SH-SY5Y (cell line): Measurements from ENCODE around the gene LDHB.
A peak's percentile ranks its signal among the peaks of the same experiment; 100 is the strongest.

Experiments
- GATA2 ChIP-seq: IDR thresholded peaks from 2 replicates; pipeline ENCODE4 v1.6.1; 2011; ENCODE audit warnings: mild to moderate bottlenecking, low read depth, low read length
- GATA3 ChIP-seq: IDR thresholded peaks from 2 replicates; pipeline ENCODE4 v1.6.1; 2011; ENCODE audit warnings: low read depth, mild to moderate bottlenecking, low read length, moderate library complexity

LDHB gene

DNA sequence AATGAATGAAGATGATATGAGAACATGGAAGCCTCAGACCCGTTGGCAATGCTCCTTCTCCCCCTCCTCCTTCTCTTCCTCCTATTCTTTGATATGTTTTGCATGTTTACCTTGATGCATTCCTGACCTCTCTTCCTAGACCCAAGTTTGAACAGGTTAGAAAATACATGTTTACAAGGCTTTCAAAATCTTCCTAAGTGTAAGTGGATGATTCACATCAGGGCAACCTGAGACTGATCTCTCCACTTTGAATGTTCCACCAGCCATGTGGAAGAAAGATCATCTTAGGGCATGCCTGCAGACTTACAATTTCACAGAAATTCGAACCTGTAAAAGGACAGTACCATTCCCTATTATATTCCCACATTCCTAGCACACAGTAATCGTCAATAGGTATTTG, 18.0 kb upstream of the LDHB start:
- TF ChIP-seq GATA2: no peak
- no peak for TF ChIP-seq GATA3

GRCh38 chr12:21675096-21675495, 17.5 kb upstream of the LDHB start:
- TF ChIP-seq GATA2: no peak

GRCh38 chr12:21672146-21672545, 14.5 kb upstream of the LDHB start:
- TF ChIP-seq GATA2 (no peak), GATA3 (no peak)

GRCh38 chr12:21666722-21667121, 9.1 kb upstream of the LDHB start:
- TF ChIP-seq GATA2: no peak
- TF ChIP-seq GATA3: no peak

GRCh38 chr12:21665816-21666215, 8.2 kb upstream of the LDHB start:
- no peak for TF ChIP-seq GATA2
- no peak for TF ChIP-seq GATA3

DNA sequence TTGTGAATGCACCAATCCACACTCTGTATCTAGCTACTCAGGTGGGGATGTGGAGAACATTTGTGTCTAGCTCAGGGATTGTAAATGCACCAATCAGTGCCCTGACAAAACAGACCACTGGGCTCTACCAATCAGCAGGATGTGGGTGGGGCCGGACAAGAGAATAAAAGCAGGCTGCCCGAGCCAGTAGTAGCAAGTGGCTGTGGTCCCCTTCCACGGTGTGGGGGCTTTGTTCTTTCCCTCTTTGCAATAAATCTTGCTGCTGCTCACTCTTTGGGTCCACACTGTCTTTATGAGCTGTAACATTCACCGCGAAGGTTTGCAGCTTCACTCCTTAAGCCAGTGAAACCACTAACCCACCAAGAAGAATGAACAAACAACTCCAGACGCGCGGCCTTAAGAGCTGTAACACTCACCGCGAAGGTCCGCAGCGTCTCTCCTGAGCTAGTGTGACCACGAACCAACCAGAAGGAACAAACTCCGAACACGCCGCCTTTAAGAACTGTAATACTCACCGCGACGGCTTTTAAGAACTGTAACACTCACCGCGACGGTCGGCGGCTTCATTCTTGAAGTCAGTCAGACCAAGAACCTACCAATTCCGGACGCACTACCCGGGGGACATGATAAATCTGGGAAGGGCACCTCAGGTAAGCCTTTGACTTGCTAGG, 4.6 kb upstream of the LDHB start:
- no peak for TF ChIP-seq GATA2
- TF ChIP-seq GATA3: no peak

DNA sequence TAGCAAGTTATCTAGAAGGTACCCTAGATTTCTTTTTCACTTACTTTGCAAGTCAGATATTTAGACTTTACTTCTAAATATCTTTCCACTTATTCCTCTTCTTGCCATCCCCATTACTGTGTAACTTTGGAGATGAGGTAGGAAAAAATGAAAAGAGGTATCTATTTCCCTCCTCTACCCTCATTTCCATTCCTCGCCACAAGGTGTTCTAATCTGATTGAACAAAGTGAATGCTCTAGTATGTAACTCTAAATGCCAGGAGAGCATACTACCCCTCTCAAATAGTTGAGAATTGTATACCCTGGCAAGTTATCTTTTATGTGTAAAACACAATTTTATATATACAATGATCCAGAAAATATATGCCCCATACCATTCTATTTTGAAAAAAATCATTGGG, 1.7 kb upstream of the LDHB start:
- TF ChIP-seq GATA2 (no peak), GATA3 (no peak)

DNA sequence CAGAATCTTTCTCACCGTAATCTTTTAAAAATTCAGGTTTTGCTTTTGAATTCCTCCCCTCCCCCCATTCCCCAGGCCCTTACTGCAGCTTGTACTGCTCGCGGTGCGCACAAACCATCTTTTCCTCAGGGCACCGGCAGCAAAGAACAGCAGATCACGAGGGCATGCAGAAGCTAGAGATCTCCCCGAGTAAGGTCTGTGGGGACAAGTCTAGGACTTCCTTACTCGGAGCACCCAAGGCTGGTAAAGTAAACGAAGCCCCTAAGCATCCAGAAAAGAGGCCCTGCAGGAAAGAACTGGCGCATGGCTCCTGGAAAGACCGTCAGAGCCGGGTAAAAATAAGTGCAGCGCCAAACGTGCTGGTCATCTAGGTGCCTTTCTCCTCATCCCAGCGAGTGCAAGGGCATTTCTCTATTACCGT, 727 bp downstream of the LDHB start:
- TF ChIP-seq GATA3 (no peak), GATA2 (no peak)

GRCh38 chr12:21655591-21655990, 2.1 kb downstream of the LDHB start:
- TF ChIP-seq GATA3: peak; percentile 62
- TF ChIP-seq GATA2: no peak

- no peak for TF ChIP-seq GATA3
- no peak for TF ChIP-seq GATA2
These were observed 5.8 kb downstream of the LDHB start for GRCh38 chr12:21651821-21652220.

GRCh38 chr12:21650997-21651396, 6.6 kb downstream of the LDHB start:
- TF ChIP-seq GATA3 (no peak), GATA2 (peak; percentile 29; the same call in 1 of the 2 replicates)

DNA sequence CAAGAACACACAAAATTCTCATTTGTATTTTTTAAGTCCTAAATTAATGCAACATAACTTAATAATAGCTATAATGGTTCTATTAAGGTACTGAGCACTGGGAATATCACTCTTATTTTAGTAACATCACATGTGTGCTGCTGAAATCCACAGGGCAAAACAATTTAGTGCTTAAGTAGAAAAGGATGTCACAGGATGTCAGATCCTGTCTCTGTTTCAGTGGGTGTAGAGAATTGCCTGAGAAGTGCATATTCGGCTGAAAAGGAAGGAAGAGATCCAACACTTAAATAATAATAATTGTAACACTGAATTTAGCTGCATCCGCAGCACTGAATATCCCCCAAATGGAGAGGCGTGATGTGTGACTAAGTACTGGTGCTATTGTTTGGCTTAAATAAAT, 8.6 kb downstream of the LDHB start:
- TF ChIP-seq GATA3: no peak
- TF ChIP-seq GATA2: no peak

DNA sequence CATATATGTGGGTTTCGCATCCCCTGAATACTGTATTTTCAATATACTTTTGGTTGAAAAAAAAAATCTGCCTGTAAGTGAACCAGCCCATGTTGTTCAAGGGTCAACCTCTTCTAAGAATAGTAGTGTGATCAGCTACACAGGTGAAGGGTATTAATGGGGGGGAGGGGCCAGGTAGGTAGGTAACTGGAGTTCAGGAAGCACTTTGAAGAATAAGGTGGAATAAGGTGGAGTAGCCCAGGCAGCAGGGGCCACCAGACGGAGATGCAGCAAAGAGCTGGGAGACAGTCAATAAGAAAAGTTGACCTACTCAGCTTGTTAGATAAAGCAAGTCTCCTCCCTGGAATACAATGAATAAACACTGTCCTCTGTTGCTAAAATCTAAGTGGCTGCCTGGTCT, 9.3 kb downstream of the LDHB start:
- TF ChIP-seq GATA3 (no peak), GATA2 (no peak)

DNA sequence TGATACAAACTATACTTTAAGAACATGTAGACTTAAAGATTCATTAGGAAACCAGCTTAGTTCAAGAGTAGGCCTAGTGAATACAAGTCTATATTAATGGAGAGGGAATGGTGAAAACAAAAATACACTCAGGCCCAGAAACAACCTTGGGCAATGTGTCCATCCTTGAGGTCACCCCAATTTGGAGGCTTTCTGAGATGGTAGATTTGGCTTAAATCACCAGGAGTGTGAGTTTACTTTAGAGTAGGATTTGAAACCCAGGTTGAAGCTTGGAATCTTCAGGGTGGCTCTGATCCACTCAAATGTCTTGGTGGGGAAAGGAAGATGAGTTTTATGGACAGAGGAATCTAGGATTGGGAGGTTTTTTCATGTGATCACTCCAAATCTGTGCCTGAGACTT, 10.5 kb downstream of the LDHB start:
- no peak for TF ChIP-seq GATA3
- TF ChIP-seq GATA2: no peak

- TF ChIP-seq GATA2 (no peak), GATA3 (no peak)
These were observed 13.1 kb downstream of the LDHB start for GRCh38 chr12:21644516-21644915.

DNA sequence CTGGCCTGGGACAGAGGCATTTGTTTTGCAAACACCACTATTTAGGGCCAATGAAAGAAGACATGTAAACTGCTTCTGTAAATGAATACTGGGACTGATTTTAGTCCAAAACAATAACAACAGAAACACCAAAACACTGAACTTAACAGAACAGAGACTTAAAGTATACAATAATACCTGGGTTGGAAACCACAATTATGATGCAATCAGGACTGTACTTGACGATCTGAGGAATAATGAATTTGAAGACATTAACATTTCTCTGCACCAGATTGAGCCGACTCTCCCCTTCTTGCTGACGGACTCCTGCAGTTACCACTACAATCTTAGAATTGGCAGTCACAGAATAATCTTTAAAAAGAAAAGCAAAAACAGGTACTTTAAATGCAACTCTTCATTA, 13.9 kb downstream of the LDHB start:
- TF ChIP-seq GATA2 (no peak), GATA3 (no peak)

DNA sequence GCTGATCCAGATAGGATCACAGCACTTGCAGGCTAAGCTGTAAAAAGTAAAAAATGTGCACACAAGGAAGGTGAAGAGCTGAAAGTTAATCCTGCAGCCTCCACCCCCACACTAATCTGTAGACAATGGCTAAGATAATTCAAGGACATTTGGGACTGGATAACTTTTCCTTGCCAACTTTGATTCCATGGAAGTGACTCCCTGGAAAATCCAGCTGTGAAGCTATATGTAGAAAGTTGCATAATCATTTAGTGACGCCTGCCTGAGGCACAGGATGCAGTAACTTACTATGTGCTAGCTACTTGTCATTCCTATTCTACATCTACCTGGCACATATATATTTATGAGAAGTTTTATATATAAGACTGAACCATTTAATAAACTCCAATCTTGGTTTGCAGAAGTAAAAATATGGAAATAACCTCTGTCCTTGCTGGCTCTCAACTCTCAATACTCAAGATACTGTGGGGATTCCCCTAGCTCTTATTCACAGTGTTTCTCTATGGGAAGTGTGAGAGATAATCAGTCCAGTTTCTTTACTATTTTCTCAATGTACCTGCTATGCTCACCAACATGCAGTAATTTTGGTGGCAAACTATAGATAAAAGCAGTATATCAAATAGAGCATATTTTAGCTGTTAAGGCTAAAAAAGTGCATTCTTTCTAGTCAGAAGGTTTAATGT, 14.8 kb downstream of the LDHB start:
- TF ChIP-seq GATA3 (no peak), GATA2 (no peak)
